Lung (tissue), 12 donors: Measurements from ENCODE around the gene CCDC182. TPM values are rescaled to one million over a fixed set of nuclear protein-coding genes. Genes with fewer than 3 reads are reported as not detected.

Experiments used
- ATAC-seq: fragments of 200-7000 bp; cut with Tn5 transposase; one replicate; pipeline ENCODE4 v1.9.1; 2020; ENCODE audit warnings: moderate number of reproducible peaks; ENCODE audit not compliant: insufficient read depth, low FRiP score
- DNase-seq, 3 donors: peaks; one replicate each; pipeline ENCODE4 v3.0.0-alpha.2; 2013 to 2017
- H3K27ac ChIP-seq, 2 donors: one replicate each; pipeline ENCODE4 v1.5.1; 2013; ENCODE audit warnings: mild to moderate bottlenecking in 2 of 2, moderate library complexity in 2 of 2, control low read depth in 1 of 2, inconsistent platforms in 1 of 2, low read depth in 1 of 2, low read length in 1 of 2
- H3K27me3 ChIP-seq, 3 donors: one replicate each; pipeline ENCODE4 v1.5.1; 2013; ENCODE audit warnings: low read length in 2 of 3; ENCODE audit not compliant: control insufficient read depth in 3 of 3, insufficient read depth in 3 of 3
- H3K36me3 ChIP-seq, 4 donors: one replicate each; pipeline ENCODE4 v1.5.1; 2013; ENCODE audit warnings: low read length in 4 of 4, mild to moderate bottlenecking in 1 of 4, moderate library complexity in 1 of 4; ENCODE audit not compliant: control insufficient read depth in 4 of 4, insufficient read depth in 4 of 4
- H3K4me1 ChIP-seq, 5 donors: one replicate each; pipeline ENCODE4 v1.5.1; 2013; ENCODE audit warnings: low read length in 5 of 5, mild to moderate bottlenecking in 2 of 5, moderate library complexity in 1 of 5; ENCODE audit not compliant: control insufficient read depth in 5 of 5, insufficient read depth in 5 of 5
- H3K4me3 ChIP-seq: one replicate; pipeline ENCODE4 v1.5.1; 2013; ENCODE audit warnings: mild to moderate bottlenecking, control low read depth, moderate library complexity
- H3K9ac ChIP-seq, 2 donors: one replicate each; pipeline ENCODE4 v1.5.1; 2013; ENCODE audit warnings: low read length in 2 of 2, control low read depth in 1 of 2; ENCODE audit not compliant: insufficient read depth in 1 of 2
- H3K9me3 ChIP-seq, 4 donors: one replicate each; pipeline ENCODE4 v1.5.1; 2013; ENCODE audit warnings: low read length in 3 of 4, mild to moderate bottlenecking in 1 of 4, moderate library complexity in 1 of 4; ENCODE audit not compliant: control insufficient read depth in 4 of 4, insufficient read depth in 3 of 4
- CTCF ChIP-seq: IDR thresholded peaks from 2 replicates; pipeline ENCODE4 v1.5.1; 2012; ENCODE audit warnings: mild to moderate bottlenecking; ENCODE audit errors: control extremely low read depth, extremely low read depth
- WGBS, 2 donors: extraction: QIAGEN DNeasy Blood & Tissue Kit; methylation state at CpG; one replicate each; pipeline ENCODE4 v1.1.7; 2013; 5-methylcytosine and 5-hydroxymethylcytosine counted together
- polyA plus RNA-seq, 2 donors: library from polyadenylated mRNA; stranded (reverse); fragments of 200-250 nt; gene quantifications; one replicate each; pipeline ENCODE4 v1.2.1, GENCODE V29; 2013
- total RNA-seq, 2 donors: library from RNA; depleted of rRNA in 1 of 2; stranded (reverse); fragments of >200 nt in 1 of 2; gene quantifications; one replicate each; pipeline ENCODE4 v1.2.1, GENCODE V29; 2014 to 2021
- donor health status: control.
- donor health status: control.
- donor health status: Bipolar disorder and iron deficiency.
- donor health status: healthy.
- donor health status: DM: yes; HTN: yes; CAD: no.

Gene CCDC182
- total and polyA plus RNA-seq, 4 donors = not detected

GRCh38 chr17:57758654-57759053, 13.6 kb upstream of the CCDC182 start:
- no peak overlapping the region for H3K27ac ChIP-seq
- no peak overlapping the region for H3K9ac ChIP-seq
- no peaks in the 10 kb centered on the region for H3K36me3 ChIP-seq
- no peak for ATAC-seq
- TF ChIP-seq CTCF = no peak
- WGBS, 2 donors = 93 to 96% methylated on average over 1 of the region's 1 CpG
- peaks cover 0 to 9% (median 0%) of the 10 kb centered on the region in 5 donors for H3K4me1 ChIP-seq
- H3K4me3 ChIP-seq = no peak overlapping the region
- no peak for DNase-seq
- H3K27me3 ChIP-seq = no peaks in the 10 kb centered on the region
- no peaks in the 10 kb centered on the region for H3K9me3 ChIP-seq

- Histone ChIP-seq H3K27ac (no peak overlapping the region), H3K4me3 (no peak overlapping the region), H3K9me3 (no peaks in the 10 kb centered on the region), H3K27me3 (no peaks in the 10 kb centered on the region), H3K4me1 (peaks cover 0 to 9% (median 0%) of the 10 kb centered on the region in 5 donors), H3K9ac (no peak overlapping the region), H3K36me3 (no peaks in the 10 kb centered on the region)
- DNase-seq = no peak
- ATAC-seq = no peak
- 84 to 89% methylated on average over 9 of the region's 9 CpGs for WGBS, 2 donors
- TF ChIP-seq CTCF = no peak
These were observed 12.6 kb upstream of the CCDC182 start for GRCh38 chr17:57757735-57758134.

- DNase-seq (no peak), ATAC-seq (no peak)
- Histone ChIP-seq H3K4me1 (peaks cover 0 to 6% (median 1%) of the 10 kb centered on the region in 5 donors), H3K27ac (no peak overlapping the region), H3K36me3 (no peaks in the 10 kb centered on the region), H3K27me3 (no peaks in the 10 kb centered on the region), H3K9me3 (no peaks in the 10 kb centered on the region), H3K9ac (no peak overlapping the region), H3K4me3 (no peak overlapping the region)
- WGBS, 2 donors = 70 to 74% methylated on average over 7 of the region's 7 CpGs
- TF ChIP-seq CTCF = no peak
These were observed 11.9 kb upstream of the CCDC182 start for GRCh38 chr17:57756951-57757350.

- 84 to 95% methylated on average over 6 of the region's 6 CpGs for WGBS, 2 donors
- no peaks in the 10 kb centered on the region for H3K36me3 ChIP-seq
- DNase-seq = peak in 1 of 3 donors; percentile 43
- no peak overlapping the region for H3K4me3 ChIP-seq
- H3K9ac ChIP-seq = no peak overlapping the region
- no peaks in the 10 kb centered on the region for H3K27me3 ChIP-seq
- no peaks in the 10 kb centered on the region for H3K9me3 ChIP-seq
- no peak for TF ChIP-seq CTCF
- no peak for ATAC-seq
- H3K4me1 ChIP-seq = peaks cover 0 to 15% (median 5%) of the 10 kb centered on the region in 5 donors
- H3K27ac ChIP-seq = no peak overlapping the region
These were observed 10.5 kb upstream of the CCDC182 start for GRCh38 chr17:57755480-57756070.
